Ectodermal cell (in vitro differentiated cells): ENCODE measurements around the gene CACNA1F.
A peak's percentile ranks its signal among the peaks of the same experiment; 100 is the strongest.
"Not testable (repeated sequence)": the region's sequence is repeated elsewhere in the genome, so short reads cannot be mapped to it uniquely, and the experiment has no call there.

Experiments
- H3K27ac ChIP-seq: 2 replicates; pipeline ENCODE4 v1.7.0; 2013; ENCODE audit warnings: mild to moderate bottlenecking, low read depth, low read length; ENCODE audit not compliant: insufficient read depth, poor library complexity, severe bottlenecking
- H3K27me3 ChIP-seq: 2 replicates; pipeline ENCODE4 v1.7.0; 2013; ENCODE audit warnings: mild to moderate bottlenecking, low read length; ENCODE audit not compliant: insufficient read depth, control insufficient read depth, poor library complexity, severe bottlenecking
- H3K36me3 ChIP-seq: one replicate; pipeline ENCODE4 v1.7.0; 2013; ENCODE audit warnings: low read length; ENCODE audit not compliant: control insufficient read depth, insufficient read depth
- H3K4me1 ChIP-seq: one replicate; pipeline ENCODE4 v1.7.0; 2013; ENCODE audit warnings: low read length; ENCODE audit not compliant: control insufficient read depth, insufficient read depth
- H3K4me3 ChIP-seq: 2 replicates; pipeline ENCODE4 v1.7.0; 2013; ENCODE audit warnings: low read depth, low read length, control low read depth; ENCODE audit not compliant: insufficient read depth
- H3K9me3 ChIP-seq: 2 replicates; pipeline ENCODE4 v1.7.0; 2013; ENCODE audit warnings: mild to moderate bottlenecking, low read length, moderate library complexity; ENCODE audit not compliant: control insufficient read depth
- WGBS, 2 experiments: methylation state at CpG; one replicate each; pipeline ENCODE4 v1.1.7; 2013; ENCODE audit warnings: missing lambda C conversion rate in 2 of 2; 5-methylcytosine and 5-hydroxymethylcytosine counted together

Gene CACNA1F

GRCh38 chrX:49178537-49178936, 54.6 kb downstream of the CACNA1F start:
- H3K4me1 ChIP-seq = no peaks in the 10 kb centered on the region
- no peaks in the 10 kb centered on the region for H3K36me3 ChIP-seq
- H3K9me3 ChIP-seq = no peaks in the 10 kb centered on the region
- 96% methylated on average over 3 of the region's 3 CpGs for WGBS, 2 experiments
- no peaks in the 10 kb centered on the region for H3K27me3 ChIP-seq
- no peak overlapping the region for H3K4me3 ChIP-seq
- no peak overlapping the region for H3K27ac ChIP-seq

GRCh38 chrX:49177873-49178480, 55.2 kb downstream of the CACNA1F start:
- Histone ChIP-seq H3K27me3 (peaks cover 5% of the 10 kb centered on the region), H3K4me1 (no peaks in the 10 kb centered on the region), H3K36me3 (no peaks in the 10 kb centered on the region), H3K9me3 (no peaks in the 10 kb centered on the region), H3K27ac (no peak overlapping the region), H3K4me3 (no peak overlapping the region)
- 94 to 96% methylated on average over 23 of the region's 23 CpGs for WGBS, 2 experiments

GRCh38 chrX:49177338-49177833, 55.8 kb downstream of the CACNA1F start:
- Histone ChIP-seq H3K4me3 (no peak overlapping the region), H3K27me3 (peaks cover 11% of the 10 kb centered on the region), H3K36me3 (no peaks in the 10 kb centered on the region), H3K9me3 (no peaks in the 10 kb centered on the region), H3K4me1 (no peaks in the 10 kb centered on the region), H3K27ac (no peak overlapping the region)
- WGBS, 2 experiments = 80 to 95% methylated on average over 3 to 4 of the region's 4 CpGs

GRCh38 chrX:49176421-49177326, 56.5 kb downstream of the CACNA1F start:
- Histone ChIP-seq H3K4me3 (no peak overlapping the region), H3K36me3 (no peaks in the 10 kb centered on the region), H3K9me3 (no peaks in the 10 kb centered on the region), H3K27me3 (peaks cover 18% of the 10 kb centered on the region), H3K4me1 (no peaks in the 10 kb centered on the region), H3K27ac (no peak overlapping the region)
- 93% methylated on average over 27 of the region's 27 CpGs for WGBS, 2 experiments

- H3K27me3 ChIP-seq = peaks cover 28% of the 10 kb centered on the region
- H3K27ac ChIP-seq = no peak overlapping the region
- 91 to 93% methylated on average over 43 of the region's 43 CpGs for WGBS, 2 experiments
- H3K9me3 ChIP-seq = no peaks in the 10 kb centered on the region
- H3K36me3 ChIP-seq = no peaks in the 10 kb centered on the region
- H3K4me3 ChIP-seq = no peak overlapping the region
- H3K4me1 ChIP-seq = no peaks in the 10 kb centered on the region
Observed at GRCh38 chrX:49175435-49176274, 57.5 kb downstream of the CACNA1F start.

- WGBS, 2 experiments = 90% methylated on average over 2 of the region's 3 CpGs; no CpG with 5 or more reads in 1 of the 2 experiments
Observed at GRCh38 chrX:49174723-49175122, 58.4 kb downstream of the CACNA1F start.

GRCh38 chrX:49173544-49173943, 59.6 kb downstream of the CACNA1F start:
- not testable (repeated sequence) for H3K36me3 ChIP-seq, H3K9me3 ChIP-seq, H3K27ac ChIP-seq, H3K4me1 ChIP-seq, H3K4me3 ChIP-seq
- WGBS, 2 experiments = 91 to 98% methylated on average over 8 of the region's 8 CpGs
- peaks cover 37% of the 10 kb centered on the region for H3K27me3 ChIP-seq

More at GRCh38 chrX:49174723-49175122, 58.4 kb downstream of the CACNA1F start:
- peaks cover 36% of the 10 kb centered on the region for H3K27me3 ChIP-seq
- H3K36me3 ChIP-seq = no peaks in the 10 kb centered on the region
- H3K4me3 ChIP-seq = no peak overlapping the region
- no peaks in the 10 kb centered on the region for H3K9me3 ChIP-seq
- H3K4me1 ChIP-seq = no peaks in the 10 kb centered on the region
- no peak overlapping the region for H3K27ac ChIP-seq

- peak overlapping the region; percentile 22 for H3K4me3 ChIP-seq
- 8 to 15% methylated on average over 37 of the region's 37 CpGs for WGBS, 2 experiments
Observed at GRCh38 chrX:49172280-49172780, 60.8 kb downstream of the CACNA1F start.

GRCh38 chrX:49171752-49172279, 61.3 kb downstream of the CACNA1F start, which contains the start of gene PLP2:
PLP2 (plus strand) TSS chrX:49171898; CDS start chrX:49172001, 103 bp downstream.
- WGBS, 2 experiments = 2 to 3% methylated on average over 46 of the region's 46 CpGs
- H3K27me3 ChIP-seq = peaks cover 48% of the 10 kb centered on the region
- no peaks in the 10 kb centered on the region for H3K36me3 ChIP-seq
- H3K27ac ChIP-seq = no peak within 1 kb of the TSS
- H3K9me3 ChIP-seq = no peaks in the 10 kb centered on the region
- H3K4me1 ChIP-seq = no peaks in the 10 kb centered on the region
- peak within 1 kb of the TSS; percentile 22 for H3K4me3 ChIP-seq

More at GRCh38 chrX:49172280-49172780, 60.8 kb downstream of the CACNA1F start:
- no peaks in the 10 kb centered on the region for H3K36me3 ChIP-seq
- peaks cover 43% of the 10 kb centered on the region for H3K27me3 ChIP-seq
- H3K4me1 ChIP-seq = no peaks in the 10 kb centered on the region
- H3K9me3 ChIP-seq = no peaks in the 10 kb centered on the region
- H3K27ac ChIP-seq = no peak overlapping the region
